K562 (cell line): ENCODE measurements around the gene APOBEC3C. TPM values are rescaled to one million over a fixed set of nuclear protein-coding genes. Genes with fewer than 3 reads are reported as not detected.
A peak's percentile ranks its signal among the peaks of the same experiment; 100 is the strongest.

ENCODE experiments used
- ATAC-seq: fragments of 200-7000 bp; cut with Tn5 transposase; 3 replicates; pipeline ENCODE4 v1.9.1; 2020; ENCODE audit warnings: moderate library complexity
- Bru-seq: library from RNA; stranded (reverse); fragments of 400-500 nt; gene quantifications from one replicate; lab custom pipeline; 2021; lab: Mats Ljungman, UMichigan
- BruChase-seq, 2 experiments: library from RNA; stranded (reverse); fragments of 400-500 nt; gene quantifications; one replicate each; lab custom pipeline; 2021; lab: Mats Ljungman, UMichigan
- BruUV-seq: library from RNA; stranded (reverse); fragments of 400-500 nt; replicated peaks from 2 replicates; lab custom pipeline; 2021; lab: Mats Ljungman, UMichigan
- CTCF ChIA-PET: fragments of 300-600 bp; formaldehyde crosslinking; extraction: SDS; loops from one replicate; lab custom pipeline; 2021; ENCODE audit warnings: low intra/inter-chr PET ratio; lab: Yijun Ruan, JAX
- POLR2A ChIA-PET: fragments of 300-600, 350-650 bp; sonication (Branson Sonifier 250); formaldehyde crosslinking; extraction: SDS; loops from one replicate; lab custom pipeline; 2021; ENCODE audit warnings: antibody characterized with exemption, inconsistent platforms; lab: Yijun Ruan, JAX
- DNase-seq, 4 experiments: peaks; one replicate each; pipeline versions ENCODE4 v3.0.0 to v3.0.0-alpha.2; 2011 to 2018; ENCODE audit warnings: low spot score in 3 of 4, mixed read lengths in 3 of 4; ENCODE audit errors: extremely low read depth in 1 of 4
- FAIRE-seq: peaks from 2 replicates; lab custom pipeline; 2011; peaks lifted over from hg19 to GRCh38; lab: Jason Lieb, UNC
- H2AFZ ChIP-seq: 2 replicates; pipeline ENCODE4 v1.6.0; 2011; ENCODE audit warnings: low read depth, low read length, control low read depth, inconsistent platforms
- H3K27ac ChIP-seq: fragments of 200-600 bp; 3 replicates; pipeline ENCODE4 v1.8.0; 2011; ENCODE audit warnings: low read depth, mild to moderate bottlenecking, control low read depth, inconsistent platforms, low read length, moderate library complexity, mixed read lengths; ENCODE audit errors: extremely low read depth
- H3K27me3 ChIP-seq, 2 experiments: fragments of 300-600 bp in 1 of 2; 2 replicates in 1 of 2; 3 replicates in 1 of 2; pipeline versions ENCODE4 v1.6.0 to v1.8.0; 2011; ENCODE audit warnings: inconsistent platforms in 2 of 2, low read length in 2 of 2, mild to moderate bottlenecking in 1 of 2, mixed read lengths in 1 of 2, moderate library complexity in 1 of 2; ENCODE audit not compliant: control insufficient read depth in 2 of 2, insufficient read depth in 2 of 2
- H3K36me3 ChIP-seq: fragments of 300-600 bp; 3 replicates; pipeline ENCODE4 v1.8.0; 2011; ENCODE audit warnings: mild to moderate bottlenecking, low read length, inconsistent platforms; ENCODE audit not compliant: control insufficient read depth, insufficient read depth
- H3K4me1 ChIP-seq, 2 experiments: fragments of 200-600 bp in 1 of 2; replicated peaks in 1 of 2; 2 replicates in 1 of 2; 3 replicates in 1 of 2; pipeline versions ENCODE4 v1.5.1 to v1.8.0; 2011; ENCODE audit warnings: inconsistent platforms in 2 of 2, low read length in 2 of 2, mild to moderate bottlenecking in 1 of 2, mixed read lengths in 1 of 2, moderate library complexity in 1 of 2; ENCODE audit not compliant: control insufficient read depth in 2 of 2, insufficient read depth in 2 of 2
- H3K4me2 ChIP-seq: 2 replicates; pipeline ENCODE4 v1.6.1; 2011; ENCODE audit warnings: low read length, control low read depth, inconsistent platforms, mixed read lengths; ENCODE audit not compliant: insufficient read depth
- H3K4me3 ChIP-seq: fragments of 200-600 bp; sonication (generic), shearing (Covaris generic); 2 replicates; pipeline ENCODE4 v1.5.1; 2016; ENCODE audit warnings: control low read depth, inconsistent platforms
- H3K79me2 ChIP-seq: fragments of 200-600 bp; 3 replicates; pipeline ENCODE4 v1.8.0; 2011; ENCODE audit warnings: low read length, inconsistent platforms; ENCODE audit not compliant: control insufficient read depth, insufficient read depth
- H3K9ac ChIP-seq, 2 experiments: 2 replicates each; pipeline versions ENCODE4 v1.6.0 to v1.6.1; 2011; ENCODE audit warnings: low read depth in 2 of 2, low read length in 2 of 2, control low read depth in 1 of 2, inconsistent platforms in 1 of 2, mild to moderate bottlenecking in 1 of 2, mixed read lengths in 1 of 2; ENCODE audit not compliant: insufficient read depth in 1 of 2
- H3K9me1 ChIP-seq: one replicate; pipeline ENCODE4 v1.6.0; 2011; ENCODE audit warnings: inconsistent platforms, mild to moderate bottlenecking, low read length, moderate library complexity; ENCODE audit not compliant: control insufficient read depth, insufficient read depth
- H3K9me3 ChIP-seq: replicated peaks from 2 replicates; pipeline ENCODE4 v1.5.1; 2011; ENCODE audit warnings: low read depth, low read length, inconsistent platforms; ENCODE audit not compliant: control insufficient read depth, insufficient read depth
- H4K20me1 ChIP-seq: replicated peaks from 2 replicates; pipeline ENCODE4 v1.6.1; 2011; ENCODE audit warnings: low read length, inconsistent platforms, mixed read lengths; ENCODE audit not compliant: control insufficient read depth, insufficient read depth
- CTBP1 ChIP-seq: fragments of 450-650 bp; IDR thresholded peaks from 2 replicates; pipeline ENCODE4 v1.6.1; 2016; ENCODE audit warnings: borderline replicate concordance
- KDM5B ChIP-seq: fragments of 200-600 bp; sonication (generic); IDR thresholded peaks from 2 replicates; pipeline ENCODE4 v1.6.1; 2012; ENCODE audit warnings: low read depth, mild to moderate bottlenecking, moderate library complexity, low read length, control low read depth, inconsistent platforms; ENCODE audit not compliant: insufficient replicate concordance
- L3MBTL2 ChIP-seq: fragments of 450-650 bp; IDR thresholded peaks from 2 replicates; pipeline ENCODE4 v1.6.1; 2016; ENCODE audit warnings: mild to moderate bottlenecking, moderate library complexity
- NEUROD1 ChIP-seq: fragments of 150-350 bp; IDR thresholded peaks from 2 replicates; pipeline ENCODE4 v1.6.1; 2014; ENCODE audit warnings: borderline replicate concordance, low read length, low read depth; ENCODE audit not compliant: partially characterized antibody
- NFE2 ChIP-seq: IDR thresholded peaks from 2 replicates; pipeline ENCODE4 v1.6.1; 2014; ENCODE audit warnings: antibody characterized with exemption, low read depth
- RAD21 ChIP-seq, 2 experiments: fragments of 250-450 bp in 1 of 2; fragments of 450-650 bp in 1 of 2; sonication (Bioruptor Pico) in 1 of 2; formaldehyde crosslinking in 1 of 2; IDR thresholded peaks in 1 of 2; conservative IDR thresholded peaks in 1 of 2; 2 replicates each; pipeline versions ENCODE4 v1.4.0 to v1.8.0; 2020 to 2022; ENCODE audit warnings: mild to moderate bottlenecking in 2 of 2, moderate library complexity in 1 of 2
- SMC3 ChIP-seq: conservative IDR thresholded peaks from 2 replicates; pipeline ENCODE4 v1.6.1; 2011; ENCODE audit warnings: low read depth, low read length, improper control_type of control experiment; ENCODE audit not compliant: insufficient read depth
- SPI1 ChIP-seq: IDR thresholded peaks from 2 replicates; pipeline ENCODE4 v1.6.1; 2011; ENCODE audit warnings: low read depth, low read length, control low read depth, borderline replicate concordance
- ZNF79 ChIP-seq: fragments of 250-450 bp; sonication (Bioruptor Pico); IDR thresholded peaks from 2 replicates; pipeline ENCODE4 v1.4.0; 2020; ENCODE audit warnings: low read depth, mild to moderate bottlenecking, moderate library complexity
- WGBS: fragments of 100-300 bp; shearing (Covaris generic); methylation state at CpG from one replicate; pipeline ENCODE4 v1.1.6; 2016; ENCODE audit warnings: low coverage, mixed read lengths; ENCODE audit not compliant: insufficient coverage; ENCODE audit errors: missing lambda C conversion rate; 5-methylcytosine and 5-hydroxymethylcytosine counted together
- in situ Hi-C: fragments of 300-500 bp; cut with MboI; formaldehyde crosslinking; loops from 4 replicates; pipeline ENCODE4 v1.15.0; 2018; ENCODE audit warnings: inconsistent platforms, mixed read lengths
- intact Hi-C: fragments of 100-400 bp; cut with micrococcal nuclease; formaldehyde crosslinking; loops from 2 replicates; pipeline ENCODE4 v1.14.2; 2022
- long read RNA-seq, 3 experiments: library from polyadenylated mRNA in 2 of 3; library from RNA in 1 of 3; unstranded in 2 of 3; stranded (forward) in 1 of 3; transcript quantifications; one replicate each; pipeline ENCODE4 v2.0.0, GENCODE V29; 2019 to 2022
- polyA minus RNA-seq, 3 experiments: library from RNA; depleted of rRNA, polyadenylated mRNA; stranded (reverse); fragments of >200 nt; gene quantifications; 2 replicates each; pipeline ENCODE4 v1.2.3, GENCODE V29; 2011
- polyA plus RNA-seq, 8 experiments: library from polyadenylated mRNA; depleted of rRNA in 4 of 8; stranded (reverse) in 5 of 8; unstranded in 3 of 8; fragments of >200 nt; fragmentation: Nextera tagmentation in 2 of 8; fragmentation: Illumina TruSeq in 1 of 8; extraction: Ambion mirVana in 2 of 8; extraction: Trizol in 1 of 8; gene quantifications; 2 replicates each; pipeline versions ENCODE4 v1.2.1 to v1.2.3, GENCODE V29; 2011 to 2014; ENCODE audit warnings: inconsistent platforms in 1 of 8, missing spikeins in 1 of 8
- total RNA-seq, 7 experiments: library from RNA; depleted of rRNA in 6 of 7; stranded (reverse); fragments of >200 nt in 6 of 7; fragmentation: Illumina TruSeq in 2 of 7; extraction: Trizol in 2 of 7; gene quantifications; 2 replicates each; pipeline versions ENCODE4 v1.2.1 to v1.2.3, GENCODE V29; 2011 to 2021; ENCODE audit warnings: low replicate concordance in 1 of 7
- TF ChIP-seq, protein P1 (sequence below): fragments of 250-450 bp; sonication (Bioruptor Pico); IDR thresholded peaks from 2 replicates; pipeline ENCODE4 v1.4.0; 2020; ENCODE audit warnings: borderline replicate concordance
- TF ChIP-seq, protein P2 (sequence below): IDR thresholded peaks from 2 replicates; pipeline ENCODE4 v1.6.1; 2014; ENCODE audit warnings: antibody characterized with exemption

The APOBEC3C gene
- 12.1 and 20.9 TPM in 2 replicates for total RNA-seq (2011; cell fraction: chromatin; rRNA removed; ENCODE audit: low replicate concordance)
- 11.8 and 13.8 TPM in 2 replicates for total RNA-seq (2011; cell fraction: nucleolus; rRNA removed)
- 19.7 and 42.2 TPM in 2 replicates for total RNA-seq (2011; cell fraction: nucleoplasm; rRNA removed)
- total RNA-seq (2014; rRNA removed) = 12.4 and 15.1 TPM in 2 replicates
- 14.4 and 15.6 TPM in 2 replicates for total RNA-seq (2014; rRNA removed; fragmentation: Illumina TruSeq; extraction: Trizol)
- total RNA-seq (2015; rRNA removed; fragmentation: Illumina TruSeq; extraction: Trizol) = 15.8 and 15.9 TPM in 2 replicates
- total RNA-seq (2021) = 90.1 and 90.9 TPM in 2 replicates
- 44.4 and 54.7 TPM in 2 replicates for polyA plus RNA-seq (2011; rRNA removed)
- 47.1 and 53.6 TPM in 2 replicates for polyA plus RNA-seq (2011; cell fraction: cytosol; rRNA removed)
- polyA plus RNA-seq (2011; cell fraction: nucleus; rRNA removed) = 24.0 and 25.6 TPM in 2 replicates
- 76.3 and 80.4 TPM in 2 replicates for polyA plus RNA-seq (2012)
- polyA plus RNA-seq (2014; fragmentation: Illumina TruSeq; extraction: Trizol) = 116 and 118 TPM in 2 replicates
- 100 to 1,000 TPM; 226 to 285 TPM for polyA plus RNA-seq (2014; fragmentation: Nextera tagmentation; extraction: Ambion mirVana)
- polyA plus RNA-seq (2014; rRNA removed) = 55.5 and 59.8 TPM in 2 replicates
- 24.1 and 28.9 TPM in 2 replicates for polyA minus RNA-seq (2011; rRNA and poly(A)+ RNA removed)
- polyA minus RNA-seq (2011; cell fraction: cytosol; rRNA and poly(A)+ RNA removed) = 30.9 and 31.5 TPM in 2 replicates
- 4.7 and 7.6 TPM in 2 replicates for polyA minus RNA-seq (2011; cell fraction: nucleus; rRNA and poly(A)+ RNA removed)
- percentile 86 among the genes with signal in this experiment for Bru-seq, nascent RNA
- percentile 90 among the genes with signal in this experiment for BruChase-seq, experiment 1, labeled RNA remaining after a 2-hour chase
- BruChase-seq, experiment 2, labeled RNA remaining after a 6-hour chase = percentile 92 among the genes with signal in this experiment
- long read RNA-seq, experiment 1, transcript APOBEC3C-201 (4 exons, 2,818 nt) = major isoform, 167 of 397 reads
- long read RNA-seq, experiment 1, partial matches to known transcripts = 227 of 397 reads
- long read RNA-seq, experiment 1, other reads (novel, unspliced or antisense) = 3 of 397 reads
- long read RNA-seq, experiment 2, transcript APOBEC3C-201 (4 exons, 2,818 nt) = major isoform, 35 of 43 reads
- long read RNA-seq, experiment 2, partial matches to known transcripts = 6 of 43 reads
- long read RNA-seq, experiment 2, other reads (novel, unspliced or antisense) = 0 of 43 reads
- long read RNA-seq, experiment 3, transcript APOBEC3C-201 (4 exons, 2,818 nt) = major isoform, 114 of 131 reads
- long read RNA-seq, experiment 3, partial matches to known transcripts = 13 of 131 reads
- long read RNA-seq, experiment 3, other reads (novel, unspliced or antisense) = 2 of 131 reads

DNA sequence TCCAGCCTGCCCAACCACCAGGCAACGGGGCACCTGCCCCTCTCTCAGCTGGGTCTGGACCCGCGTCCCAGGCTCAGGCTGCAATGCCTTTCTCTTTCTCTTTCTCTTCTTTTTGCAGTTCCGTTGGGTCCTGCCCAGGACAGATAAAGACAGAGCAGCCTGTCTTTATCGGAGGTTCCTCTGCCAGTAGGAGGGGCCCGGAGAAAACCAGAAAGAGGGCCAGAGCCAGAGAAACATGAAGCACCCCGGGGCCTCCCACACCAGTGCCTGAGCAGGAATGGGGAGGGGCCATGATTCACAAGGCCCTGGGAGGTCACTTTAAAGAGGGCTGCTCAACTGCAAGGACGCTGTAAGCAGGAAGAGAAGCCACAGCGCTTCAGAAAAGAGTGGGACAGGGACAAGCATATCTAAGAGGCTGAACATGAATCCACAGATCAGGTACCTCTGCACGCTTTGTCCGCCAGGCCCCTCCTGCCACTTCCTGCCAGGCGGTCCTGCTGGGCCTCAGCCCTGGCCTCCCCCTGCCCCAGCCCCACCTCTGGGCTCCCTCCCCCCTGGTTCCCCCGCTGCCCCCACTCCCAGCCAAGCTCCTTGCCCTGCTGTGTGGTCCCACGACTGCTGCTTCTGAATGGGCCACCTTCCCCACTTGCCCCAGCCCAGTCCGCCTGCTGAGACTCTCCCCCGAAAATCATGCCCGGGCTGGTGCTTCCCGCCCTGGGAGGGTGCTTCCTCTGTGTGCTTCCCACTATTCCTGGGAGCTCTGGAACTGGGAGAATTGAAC is at the start of gene APOBEC3C:
Gene APOBEC3C (plus strand): TSS at position 316 of the 781 bp plus-strand sequence. CDS start 106 bp downstream, at position 422.
- ATAC-seq (peak; percentile 94), FAIRE-seq (peak; percentile 99)
- peaks cover 14% of the 10 kb centered on the region for H3K36me3 ChIP-seq
- TF ChIP-seq NFE2 (peak; percentile 2; the same call in 1 of the 2 replicates), KDM5B (peak; percentile 87), SMC3 (no peak), RAD21 (CRISPR knock-in tag; conservative IDR thresholded peaks at IDR 0.05 in 1 of 2, IDR thresholded peaks at IDR 0.05 in 1 of 2) (peak; percentile 11 to 57; a peak in 2 of 4 replicates), L3MBTL2 (0 out of 2 replicates have a peak, but pooled peaks have one; percentile 40), ZNF79 (CRISPR knock-in tag) (no peak), CTBP1 (peak; percentile 58; the same call in 1 of the 2 replicates), NEUROD1 (peak; percentile 13), SPI1 (no peak)
- TF ChIP-seq, protein P1, sequence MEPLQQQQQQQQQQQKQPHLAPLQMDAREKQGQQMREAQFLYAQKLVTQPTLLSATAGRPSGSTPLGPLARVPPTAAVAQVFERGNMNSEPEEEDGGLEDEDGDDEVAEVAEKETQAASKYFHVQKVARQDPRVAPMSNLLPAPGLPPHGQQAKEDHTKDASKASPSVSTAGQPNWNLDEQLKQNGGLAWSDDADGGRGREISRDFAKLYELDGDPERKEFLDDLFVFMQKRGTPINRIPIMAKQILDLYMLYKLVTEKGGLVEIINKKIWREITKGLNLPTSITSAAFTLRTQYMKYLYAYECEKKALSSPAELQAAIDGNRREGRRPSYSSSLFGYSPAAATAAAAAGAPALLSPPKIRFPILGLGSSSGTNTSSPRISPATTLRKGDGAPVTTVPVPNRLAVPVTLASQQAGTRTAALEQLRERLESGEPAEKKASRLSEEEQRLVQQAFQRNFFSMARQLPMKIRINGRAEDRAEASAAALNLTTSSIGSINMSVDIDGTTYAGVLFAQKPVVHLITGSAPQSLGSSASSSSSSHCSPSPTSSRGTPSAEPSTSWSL (CRISPR knock-in tag) = no peak
- TF ChIP-seq, protein P2, sequence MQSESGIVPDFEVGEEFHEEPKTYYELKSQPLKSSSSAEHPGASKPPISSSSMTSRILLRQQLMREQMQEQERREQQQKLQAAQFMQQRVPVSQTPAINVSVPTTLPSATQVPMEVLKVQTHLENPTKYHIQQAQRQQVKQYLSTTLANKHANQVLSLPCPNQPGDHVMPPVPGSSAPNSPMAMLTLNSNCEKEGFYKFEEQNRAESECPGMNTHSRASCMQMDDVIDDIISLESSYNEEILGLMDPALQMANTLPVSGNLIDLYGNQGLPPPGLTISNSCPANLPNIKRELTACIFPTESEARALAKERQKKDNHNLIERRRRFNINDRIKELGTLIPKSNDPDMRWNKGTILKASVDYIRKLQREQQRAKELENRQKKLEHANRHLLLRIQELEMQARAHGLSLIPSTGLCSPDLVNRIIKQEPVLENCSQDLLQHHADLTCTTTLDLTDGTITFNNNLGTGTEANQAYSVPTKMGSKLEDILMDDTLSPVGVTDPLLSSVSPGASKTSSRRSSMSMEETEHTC = no peak

More for the DNA sequence above, at the start of gene APOBEC3C:
- H4K20me1 ChIP-seq = no peaks in the 10 kb centered on the region
- in situ Hi-C loops (loop anchor here (5.0 to 25.0 kb wide), 2 partner anchors 103 to 952 kb away; partner anchors contain the start of gene PICK1), intact Hi-C loops (loop anchor here (2.0 to 10.0 kb wide), 3 partner anchors 51 to 142 kb away; partner anchors contain the start of gene CBX6)
- CTCF ChIA-PET = no interaction called here
- POLR2A ChIA-PET = interaction anchor here (0.5 to 1.1 kb wide), 4 partner anchors 22 to 305 kb away, joined by 3 to 5 read pairs (median 3); partner anchors contain the start of gene RPL3
- H3K27me3 ChIP-seq = no peaks in the 10 kb centered on the region
- peaks cover 15 to 46% of the 10 kb centered on the region in 2 experiments; a peak in 4 of 5 replicates for H3K4me1 ChIP-seq
- H2AFZ ChIP-seq = peak within 1 kb of the TSS; percentile 82
- H3K9me1 ChIP-seq = peaks cover 2% of the 10 kb centered on the region
- H3K4me3 ChIP-seq = peak within 1 kb of the TSS; percentile 75
- TSS peak; percentile 47 for BruUV-seq
- H3K27ac ChIP-seq = peak within 1 kb of the TSS; percentile 89
- H3K79me2 ChIP-seq = peaks cover 35% of the 10 kb centered on the region
- H3K4me2 ChIP-seq = peak within 1 kb of the TSS; percentile 87
- WGBS = 3% methylated on average over 12 of the region's 18 CpGs
- H3K9me3 ChIP-seq = no peaks in the 10 kb centered on the region
- H3K9ac ChIP-seq = peak within 1 kb of the TSS; percentile 73 to 93
- peak; percentile 74 to 94 (median 82) for DNase-seq
